A549 treated with AZD9567 at 1 μM for 4 hours (cell line): ENCODE measurements around the gene ACAP2. TPM values are rescaled to one million over a fixed set of nuclear protein-coding genes. Genes with fewer than 3 reads are reported as not detected.

Experiments
- total RNA-seq: library from RNA; stranded (reverse); fragments of 200-300 nt; extraction: Qiagen RNA extraction; gene quantifications from 5 replicates; pipeline ENCODE4 v1.2.3, GENCODE V29; 2022; ENCODE audit not compliant: insufficient read depth

The ACAP2 gene, protein sequence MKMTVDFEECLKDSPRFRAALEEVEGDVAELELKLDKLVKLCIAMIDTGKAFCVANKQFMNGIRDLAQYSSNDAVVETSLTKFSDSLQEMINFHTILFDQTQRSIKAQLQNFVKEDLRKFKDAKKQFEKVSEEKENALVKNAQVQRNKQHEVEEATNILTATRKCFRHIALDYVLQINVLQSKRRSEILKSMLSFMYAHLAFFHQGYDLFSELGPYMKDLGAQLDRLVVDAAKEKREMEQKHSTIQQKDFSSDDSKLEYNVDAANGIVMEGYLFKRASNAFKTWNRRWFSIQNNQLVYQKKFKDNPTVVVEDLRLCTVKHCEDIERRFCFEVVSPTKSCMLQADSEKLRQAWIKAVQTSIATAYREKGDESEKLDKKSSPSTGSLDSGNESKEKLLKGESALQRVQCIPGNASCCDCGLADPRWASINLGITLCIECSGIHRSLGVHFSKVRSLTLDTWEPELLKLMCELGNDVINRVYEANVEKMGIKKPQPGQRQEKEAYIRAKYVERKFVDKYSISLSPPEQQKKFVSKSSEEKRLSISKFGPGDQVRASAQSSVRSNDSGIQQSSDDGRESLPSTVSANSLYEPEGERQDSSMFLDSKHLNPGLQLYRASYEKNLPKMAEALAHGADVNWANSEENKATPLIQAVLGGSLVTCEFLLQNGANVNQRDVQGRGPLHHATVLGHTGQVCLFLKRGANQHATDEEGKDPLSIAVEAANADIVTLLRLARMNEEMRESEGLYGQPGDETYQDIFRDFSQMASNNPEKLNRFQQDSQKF
- total RNA-seq: 6.0 to 8.5 TPM (median 7.9 TPM) in 5 replicates

GRCh38 chr3:195442573-195443390 lies at the start of gene ACAP2:
Gene ACAP2 (minus strand): TSS chr3:195443020. CDS start chr3:195442847, 173 bp downstream.

GRCh38 chr3:195270817-195271409 lies 171.9 kb downstream of the ACAP2 start, which contains the start of gene XXYLT1:
Gene XXYLT1 (minus strand): TSS chr3:195271159. CDS start chr3:195271058, 101 bp downstream.

Other genes starting within 250 kb of the ACAP2 start
- gene XXYLT1, start 171.9 kb downstream of the ACAP2 start, total RNA-seq: 12.0 to 14.6 TPM (median 12.9 TPM) in 5 replicates
- 10.2 to 21.3 TPM (median 19.3 TPM) in 5 replicates for gene PPP1R2, start 100.3 kb upstream of the ACAP2 start, total RNA-seq
- 0.62 to 1.2 TPM (median 0.81 TPM) in 4 of 5 replicates, not detected in the other for gene APOD, start 140.9 kb upstream of the ACAP2 start, total RNA-seq